Renal cortex interstitium (tissue), 11 donors: ENCODE data around the gene MUTYH. TPM values are rescaled to one million over a fixed set of nuclear protein-coding genes. Genes with fewer than 3 reads are reported as not detected.

Source experiments
- DNase-seq, 11 donors: peaks; one replicate each; pipeline ENCODE4 v3.0.0-alpha.2; 2013; ENCODE audit warnings: low read depth in 9 of 11, low spot score in 4 of 11; ENCODE audit errors: extremely low read depth in 1 of 11
- polyA plus RNA-seq, 3 donors: library from polyadenylated mRNA; unstranded; fragments of 120-200 nt; gene quantifications; one replicate each; pipeline ENCODE4 v1.2.1, GENCODE V29; 2013; ENCODE audit not compliant: insufficient read length in 3 of 3

MUTYH gene
- polyA plus RNA-seq, 3 donors, result 24.2 to 35.6 (median 28.5) TPM

DNA sequence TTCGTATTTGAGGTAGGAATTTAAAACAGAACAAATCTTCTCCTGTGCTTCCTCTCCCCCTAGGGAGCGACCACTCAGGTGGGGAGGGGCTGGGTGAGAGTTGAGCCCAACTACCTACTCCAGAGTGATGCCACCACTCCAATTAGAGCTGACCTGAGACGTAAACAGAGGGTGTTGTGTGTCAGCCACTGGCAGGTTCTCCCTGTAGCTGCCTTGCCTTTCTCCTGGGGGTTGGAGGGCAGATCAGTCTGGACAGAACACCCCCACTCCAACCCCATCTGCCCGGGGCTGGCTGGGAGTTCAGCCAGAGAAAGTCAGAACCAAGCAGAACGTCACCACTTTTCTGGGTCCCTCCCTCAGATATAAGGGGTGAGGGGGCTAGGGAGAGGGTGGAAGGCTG is 11.6 kb downstream of the MUTYH start:
- no peak for DNase-seq

DNA sequence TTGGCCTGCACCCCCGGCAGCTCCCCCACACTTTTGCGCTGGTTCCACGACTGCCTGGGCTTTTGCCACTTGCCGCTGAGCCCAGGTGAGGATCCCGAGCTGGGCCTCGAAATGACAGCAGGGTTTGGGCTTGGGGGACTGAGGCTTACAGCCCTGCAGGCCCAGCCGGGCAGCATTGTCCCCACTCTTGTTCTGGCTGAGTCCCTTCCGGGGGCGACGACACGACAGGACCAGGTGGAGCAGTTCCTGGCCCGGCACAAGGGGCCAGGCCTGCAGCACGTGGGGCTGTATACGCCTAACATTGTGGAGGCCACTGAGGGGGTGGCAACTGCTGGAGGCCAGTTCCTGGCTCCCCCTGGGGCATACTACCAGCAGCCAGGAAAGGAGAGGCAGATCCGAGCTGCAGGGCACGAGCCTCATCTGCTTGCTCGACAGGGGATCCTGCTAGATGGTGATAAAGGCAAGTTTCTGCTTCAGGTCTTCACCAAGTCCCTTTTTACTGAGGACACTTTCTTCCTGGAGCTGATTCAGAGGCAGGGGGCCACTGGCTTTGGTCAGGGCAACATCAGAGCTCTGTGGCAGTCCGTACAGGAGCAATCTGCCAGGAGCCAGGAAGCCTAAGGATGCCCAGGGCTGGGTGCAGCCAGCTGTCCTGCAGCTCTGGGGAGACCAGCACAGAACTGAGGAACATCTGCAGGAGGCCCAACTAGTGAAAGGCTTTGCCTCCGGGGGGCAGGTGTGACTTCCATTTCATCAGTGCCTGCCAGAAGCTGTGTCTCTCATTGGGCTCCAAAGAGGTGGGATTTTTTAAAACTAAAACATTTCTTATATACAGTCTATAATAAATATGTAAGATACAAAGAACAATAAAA is 12.4 kb downstream of the MUTYH start:
- DNase-seq, result no peak

DNA sequence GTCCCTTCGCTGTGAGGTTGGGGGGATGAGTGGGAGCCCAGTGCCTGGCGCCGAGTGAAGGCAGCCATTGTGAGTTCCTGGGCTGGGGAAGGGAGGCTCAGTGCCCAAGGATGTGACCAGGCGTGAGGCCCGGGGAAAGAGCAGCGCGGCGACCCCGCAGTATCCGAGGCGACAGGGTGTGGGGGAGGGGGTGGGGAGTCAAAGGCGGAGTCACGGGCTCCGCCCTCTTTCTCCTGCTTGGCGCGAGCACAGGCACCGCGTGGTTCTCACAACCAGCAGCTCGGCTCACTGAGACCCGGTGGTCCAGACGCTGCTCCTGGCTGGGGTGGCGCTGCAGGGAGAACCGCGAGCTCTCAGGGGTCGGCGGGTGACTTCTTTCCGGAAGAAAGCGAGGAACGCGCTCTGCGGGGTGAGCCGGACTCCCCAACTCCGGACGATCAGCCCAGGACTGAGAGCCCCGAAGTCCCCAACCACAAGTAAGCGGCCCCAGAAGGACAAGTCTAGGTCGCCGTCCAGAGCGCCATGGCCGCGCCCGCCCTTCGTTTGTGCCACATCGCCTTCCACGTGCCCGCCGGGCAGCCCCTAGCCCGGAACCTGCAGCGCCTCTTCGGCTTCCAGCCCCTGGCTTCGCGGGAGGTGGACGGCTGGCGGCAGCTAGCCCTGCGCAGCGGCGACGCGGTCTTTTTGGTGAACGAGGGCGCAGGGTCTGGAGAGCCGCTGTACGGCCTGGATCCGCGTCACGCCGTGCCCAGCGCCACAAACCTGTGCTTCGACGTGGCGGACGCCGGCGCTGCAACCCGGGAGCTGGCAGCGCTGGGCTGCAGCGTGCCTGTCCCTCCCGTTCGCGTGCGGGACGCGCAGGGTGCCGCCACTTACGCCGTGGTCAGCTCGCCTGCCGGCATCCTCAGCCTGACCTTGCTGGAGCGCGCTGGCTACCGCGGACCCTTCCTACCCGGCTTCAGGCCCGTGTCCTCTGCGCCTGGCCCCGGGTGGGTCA is 13.3 kb downstream of the MUTYH start, which contains the start of gene HPDL:
TSS of gene HPDL (plus strand) at position 269 of the 997 bp plus-strand sequence. CDS start at position 523, 254 bp downstream.
- peak; percentile 66 to 84 (median 75) for DNase-seq

DNA sequence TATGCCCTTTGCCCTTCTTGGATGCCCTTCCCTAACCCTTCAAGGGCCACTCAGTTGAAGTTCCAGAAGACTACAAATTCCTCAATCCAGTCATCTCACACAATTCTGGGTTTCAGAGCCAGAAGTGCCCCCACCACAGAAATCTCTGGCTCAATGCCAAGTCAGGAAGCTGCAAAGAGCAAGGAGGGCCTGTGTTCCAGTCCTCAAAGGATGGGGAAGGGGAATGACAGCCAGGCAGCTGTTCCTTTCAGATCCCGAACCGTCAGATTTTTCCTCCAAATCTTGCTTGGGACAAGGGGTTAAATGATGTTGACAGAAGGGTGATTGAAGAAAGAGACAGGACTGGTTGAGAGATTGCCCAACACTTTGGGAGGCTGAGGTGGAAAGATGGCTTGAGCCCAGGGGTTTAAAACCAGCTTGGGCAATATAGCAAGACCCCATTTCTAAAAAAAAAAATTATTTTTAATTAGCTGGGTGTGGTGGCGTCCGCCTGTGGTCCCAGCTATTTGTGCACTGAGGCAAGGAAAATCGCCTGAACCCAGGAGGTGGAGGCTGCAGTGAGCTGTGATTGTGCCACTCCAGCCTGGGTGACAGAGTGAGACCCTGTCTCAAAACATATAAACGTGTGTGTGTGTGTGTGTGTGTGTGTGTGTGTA is 14.3 kb downstream of the MUTYH start:
- no peak for DNase-seq

- DNase-seq, result no peak
These were observed 17.7 kb downstream of the MUTYH start for GRCh38 chr1:45322486-45323040.

DNA sequence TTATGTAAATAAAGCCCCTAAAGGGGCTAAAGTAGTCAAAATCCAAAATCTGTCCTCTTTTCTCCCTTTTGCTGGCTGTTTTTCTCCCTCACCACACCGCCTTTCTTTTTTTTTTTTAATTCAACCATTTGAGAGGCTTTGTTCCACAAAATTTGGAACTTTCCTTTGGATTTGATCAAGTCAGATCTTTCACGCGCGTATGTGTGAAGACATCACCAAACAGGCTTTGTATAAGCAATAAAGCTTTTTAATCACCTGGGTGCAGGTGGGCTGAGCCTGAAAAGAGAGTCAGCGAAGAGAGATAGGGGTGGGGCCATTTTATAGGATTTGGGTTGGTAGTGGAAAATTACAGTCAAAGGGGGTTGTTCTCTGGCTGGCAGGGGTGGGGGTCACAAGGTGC is 18.8 kb downstream of the MUTYH start:
- DNase-seq, result no peak

DNA sequence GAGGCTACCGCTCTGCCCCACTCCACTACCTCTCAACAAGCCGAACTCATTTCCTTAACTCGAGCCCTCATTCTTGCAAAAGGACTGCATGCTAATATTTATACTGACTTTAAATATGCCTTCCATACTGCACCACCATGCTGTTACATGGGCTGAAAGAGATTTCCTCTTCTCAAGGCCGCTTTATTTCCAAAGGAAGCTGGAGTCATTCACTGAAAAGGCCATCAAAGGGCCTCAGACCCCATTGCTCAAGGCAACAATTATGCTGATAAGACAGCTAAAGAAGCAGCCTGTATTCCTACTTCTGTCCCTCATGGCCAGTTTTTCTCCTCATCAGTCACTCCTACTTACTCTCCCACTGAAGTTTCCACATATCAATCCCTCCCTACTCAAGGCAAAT is 20.5 kb downstream of the MUTYH start:
- no peak for DNase-seq

- DNase-seq, result no peak
These were observed 23.1 kb downstream of the MUTYH start for GRCh38 chr1:45317166-45317565.

DNA sequence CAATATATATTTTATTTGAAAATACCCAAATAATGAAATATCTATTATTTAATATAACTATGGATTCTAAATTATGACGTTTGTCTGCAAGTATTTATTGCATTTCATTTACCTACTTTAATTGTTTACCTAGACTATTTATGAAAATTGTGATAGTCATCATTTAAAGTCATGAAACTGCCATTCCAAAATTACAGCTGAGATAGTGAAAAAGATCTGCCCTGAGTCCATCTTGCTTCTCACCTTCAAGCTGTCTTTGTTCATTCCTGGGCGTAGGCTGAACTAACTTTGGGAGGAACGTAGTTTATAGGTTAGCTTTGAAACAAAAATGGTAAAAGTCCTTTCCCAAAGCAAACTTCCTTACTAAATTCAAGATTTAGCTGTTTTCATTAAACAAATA is 26.0 kb downstream of the MUTYH start:
- DNase-seq, result no peak

DNA sequence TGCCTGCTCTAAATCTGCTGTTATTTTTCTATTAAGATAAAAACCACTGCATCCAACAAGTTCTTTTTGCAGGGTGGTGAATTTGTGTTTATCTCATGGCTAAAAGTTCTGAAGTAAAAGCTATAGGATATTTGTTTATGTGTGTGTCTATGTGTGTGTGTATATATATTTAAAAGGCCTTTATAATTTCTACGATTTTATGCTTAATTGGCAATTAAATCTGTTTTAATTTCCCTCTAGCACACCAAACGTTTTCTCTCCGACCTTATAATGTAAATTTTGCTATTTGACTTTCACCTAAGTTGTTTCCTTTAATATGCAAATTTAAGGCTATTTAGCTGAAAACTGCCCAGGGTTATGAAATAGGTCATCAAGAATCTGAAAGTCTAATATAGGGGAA is 33.3 kb downstream of the MUTYH start:
- no peak for DNase-seq

- no peak for DNase-seq
These were observed 33.9 kb downstream of the MUTYH start for GRCh38 chr1:45306319-45306718.

DNA sequence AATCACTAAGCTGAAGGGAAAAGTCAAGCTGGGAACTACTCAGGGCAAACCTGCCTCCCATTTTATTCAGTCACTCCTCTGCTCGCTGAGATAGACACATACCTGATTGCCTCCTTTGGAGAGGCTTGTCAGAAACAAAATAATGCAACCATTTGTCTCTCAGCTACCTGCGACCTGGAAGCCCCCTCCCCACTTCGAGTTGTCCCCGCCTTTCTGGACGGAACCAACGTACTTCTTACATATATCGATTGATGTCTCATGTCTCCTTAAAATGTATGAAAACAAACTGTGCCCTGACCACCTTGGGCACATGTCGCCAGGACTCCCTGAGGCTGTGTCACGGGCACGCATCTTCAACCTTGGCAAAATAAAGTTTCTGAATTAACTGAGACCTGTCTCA is 35.0 kb downstream of the MUTYH start:
- DNase-seq, result no peak

- DNase-seq, result no peak
These were observed 35.7 kb downstream of the MUTYH start for GRCh38 chr1:45304311-45305081.

- peak; percentile 88 to 98 (median 95) for DNase-seq
These were observed 36.5 kb downstream of the MUTYH start for GRCh38 chr1:45303520-45304310.

GRCh38 chr1:45302505-45303150 is 37.6 kb downstream of the MUTYH start:
- no peak for DNase-seq

DNA sequence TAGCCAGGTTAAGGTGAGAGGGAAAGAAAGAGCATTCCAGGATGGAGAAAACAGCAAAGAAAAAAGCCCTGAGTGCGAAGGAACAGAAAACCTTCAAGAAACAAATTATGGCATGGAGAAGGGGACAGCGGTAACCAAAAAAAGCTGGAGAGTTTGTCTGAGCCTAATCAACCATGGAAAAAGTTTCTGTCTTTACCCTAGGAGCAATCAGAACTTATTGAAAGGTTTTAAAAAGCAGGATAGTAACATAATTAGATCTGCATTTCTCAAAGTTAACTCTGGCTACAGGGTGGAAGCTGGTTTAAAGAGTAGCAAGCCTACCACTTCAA is 39.6 kb downstream of the MUTYH start:
- DNase-seq, result no peak

DNA sequence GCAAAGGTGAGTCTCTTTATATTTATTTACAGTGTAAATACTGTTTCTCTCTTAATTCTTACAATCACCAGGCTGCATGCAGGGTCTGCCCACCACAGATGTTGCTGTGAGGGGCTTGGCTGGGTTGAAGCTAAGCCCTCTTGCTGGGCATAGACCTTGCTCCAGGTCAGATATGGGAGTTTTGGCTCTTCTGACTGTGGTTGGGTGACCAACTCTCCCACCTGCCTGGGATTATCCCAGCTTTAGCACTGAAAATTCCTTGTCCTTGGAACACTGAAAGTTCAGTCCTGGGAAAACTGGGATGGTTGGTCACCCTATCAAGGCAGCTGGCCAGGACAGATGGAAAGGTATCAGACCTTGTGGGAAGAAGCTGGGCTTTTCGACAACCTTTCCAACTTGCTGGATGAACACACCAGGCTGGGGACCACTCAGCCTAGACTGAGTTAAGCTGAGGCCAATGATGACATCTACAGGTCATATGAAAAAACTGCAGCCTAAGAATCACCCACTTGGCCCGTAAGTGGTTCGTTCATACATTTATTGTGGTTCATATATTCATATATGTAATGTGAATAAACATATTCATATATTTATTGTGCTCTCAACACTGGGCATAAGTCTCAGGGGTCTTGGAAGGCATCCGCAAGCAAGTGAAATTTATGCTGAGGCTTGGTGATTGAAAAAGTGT is 40.1 kb downstream of the MUTYH start:
- DNase-seq, result peak in 10 of 11 donors; percentile 49 to 77 (median 62)
